Stimulated activated CD4-positive, alpha-beta T cell treated with anti-CD3 and anti-CD28 coated beads, Interleukin-15, amount 100 ng/mL, for 48 hours (primary cell): ENCODE data around the gene EPS8L3.

Source experiments
- DNase-seq, 2 donors: peaks; one replicate each; pipeline ENCODE4 v3.0.0-alpha.2; 2020; ENCODE audit warnings: low read depth in 2 of 2

The EPS8L3 gene

GRCh38 chr1:109739738-109740614, 23.7 kb downstream of the EPS8L3 start:
- peak; percentile 58 to 80 for DNase-seq

GRCh38 chr1:109733236-109733870, 30.4 kb downstream of the EPS8L3 start:
- no peak for DNase-seq

- no peak for DNase-seq
These were observed 31.3 kb downstream of the EPS8L3 start for GRCh38 chr1:109732390-109732881.

- DNase-seq, result no peak
These were observed 33.1 kb downstream of the EPS8L3 start for GRCh38 chr1:109730666-109731065.

GRCh38 chr1:109728870-109729269, 34.9 kb downstream of the EPS8L3 start:
- no peak for DNase-seq

GRCh38 chr1:109726728-109727373, 36.9 kb downstream of the EPS8L3 start:
- no peak for DNase-seq

GRCh38 chr1:109726007-109726406, 37.7 kb downstream of the EPS8L3 start:
- no peak for DNase-seq

- no peak for DNase-seq
These were observed 38.2 kb downstream of the EPS8L3 start for GRCh38 chr1:109725510-109725909.

- DNase-seq, result no peak
These were observed 38.8 kb downstream of the EPS8L3 start for GRCh38 chr1:109724933-109725332.

- no peak for DNase-seq
These were observed 40.6 kb downstream of the EPS8L3 start for GRCh38 chr1:109722908-109723691.

GRCh38 chr1:109721971-109722370, 41.8 kb downstream of the EPS8L3 start:
- DNase-seq, result no peak

- no peak for DNase-seq
These were observed 42.7 kb downstream of the EPS8L3 start for GRCh38 chr1:109721042-109721441.

- DNase-seq, result no peak
These were observed 44.3 kb downstream of the EPS8L3 start for GRCh38 chr1:109719337-109719837.

- no peak for DNase-seq
These were observed 45.2 kb downstream of the EPS8L3 start for GRCh38 chr1:109718495-109718894.

GRCh38 chr1:109717729-109718128, 46.0 kb downstream of the EPS8L3 start:
- no peak for DNase-seq

GRCh38 chr1:109716570-109717090, 47.1 kb downstream of the EPS8L3 start:
- no peak for DNase-seq

- no peak for DNase-seq
These were observed 47.6 kb downstream of the EPS8L3 start for GRCh38 chr1:109716121-109716520.

- DNase-seq, result no peak
These were observed 48.9 kb downstream of the EPS8L3 start for GRCh38 chr1:109714661-109715372.

- DNase-seq, result no peak
These were observed 50.1 kb downstream of the EPS8L3 start for GRCh38 chr1:109713636-109714035.

- DNase-seq, result no peak
These were observed 51.3 kb downstream of the EPS8L3 start for GRCh38 chr1:109712321-109712864.
